Psoas muscle (tissue), 8 donors: Measurements from ENCODE around the gene GPNMB. TPM values are rescaled to one million over a fixed set of nuclear protein-coding genes. Genes with fewer than 3 reads are reported as not detected.

Experiments
- ATAC-seq, 4 donors: fragments of 200-7000 bp; cut with Tn5 transposase; one replicate each; pipeline ENCODE4 v1.9.1; 2020; ENCODE audit warnings: moderate library complexity in 3 of 4, mild to moderate bottlenecking in 2 of 4
- DNase-seq, 2 donors: peaks; one replicate each; pipeline ENCODE4 v3.0.0-alpha.2; 2020
- H3K27ac ChIP-seq: fragments of 200-600 bp; one replicate; pipeline ENCODE4 v1.8.0; 2022
- H3K27me3 ChIP-seq, 3 donors: fragments of 200-600 bp in 1 of 3; one replicate each; pipeline versions ENCODE4 v1.6.1 to v1.8.0; 2013 to 2022; ENCODE audit warnings: low read length in 2 of 3, mild to moderate bottlenecking in 2 of 3, moderate library complexity in 1 of 3; ENCODE audit not compliant: insufficient read depth in 3 of 3
- H3K36me3 ChIP-seq, 2 donors: fragments of 200-600 bp in 1 of 2; one replicate each; pipeline versions ENCODE4 v1.6.1 to v1.8.0; 2013 to 2022; ENCODE audit warnings: low read depth in 1 of 2, mild to moderate bottlenecking in 1 of 2, moderate library complexity in 1 of 2; ENCODE audit not compliant: insufficient read depth in 1 of 2
- H3K4me1 ChIP-seq: fragments of 200-600 bp; one replicate; pipeline ENCODE4 v1.8.0; 2022
- H3K4me3 ChIP-seq: fragments of 200-600 bp; one replicate; pipeline ENCODE4 v1.8.0; 2022; ENCODE audit warnings: mild to moderate bottlenecking
- H3K9me3 ChIP-seq: fragments of 200-600 bp; one replicate; pipeline ENCODE4 v1.8.0; 2022
- WGBS, 3 donors: extraction: QIAGEN DNeasy Blood & Tissue Kit; methylation state at CpG; one replicate each; pipeline versions ENCODE4 v1.1.6 to v1.1.7; 2013; 5-methylcytosine and 5-hydroxymethylcytosine counted together
- intact Hi-C, 2 donors: fragments of 100-400 bp; cut with DNase I; formaldehyde crosslinking; loops; one replicate each; pipeline versions ENCODE4 v1.11.0 to v1.14.2; 2022
- polyA plus RNA-seq, 3 donors: library from polyadenylated mRNA; stranded (reverse); fragments of 200-250 nt; gene quantifications; one replicate each; pipeline ENCODE4 v1.2.3, GENCODE V29; 2013
- total RNA-seq, 4 donors: library from RNA; stranded (reverse); fragmentation: NEBNext Ultra II Directional in 2 of 4; extraction: Animal tissue kit (Norgen Biotek cat#: 25700) in 2 of 4; gene quantifications; one replicate each; pipeline versions ENCODE4 v1.2.1 to v1.2.4, GENCODE V29; 2021 to 2023
- TF ChIP-seq, protein P1 (sequence below): fragments of 200-600 bp; IDR thresholded peaks from one replicate; pipeline ENCODE4 v1.8.0; 2022; ENCODE audit warnings: antibody characterized with exemption
- donor health status: healthy with polysubstance abuse.
- donor health status: DM: no; HTN: no; CAD: no; lungs with moderate emphysema.
- donor health status: Bipolar disorder and iron deficiency.
- donor health status: healthy.
- donor health status: DM: yes; HTN: yes; CAD: no.
- donor health status: DM: no; HTN: no; CAD: no.
- donor health status: DM: no; HTN: no; CAD: no.
- donor health status: DM: yes; HTN: yes; CAD: no.

The GPNMB gene
- total and polyA plus RNA-seq, 7 donors, result 4.3 to 24.9 (median 11.2) TPM

DNA sequence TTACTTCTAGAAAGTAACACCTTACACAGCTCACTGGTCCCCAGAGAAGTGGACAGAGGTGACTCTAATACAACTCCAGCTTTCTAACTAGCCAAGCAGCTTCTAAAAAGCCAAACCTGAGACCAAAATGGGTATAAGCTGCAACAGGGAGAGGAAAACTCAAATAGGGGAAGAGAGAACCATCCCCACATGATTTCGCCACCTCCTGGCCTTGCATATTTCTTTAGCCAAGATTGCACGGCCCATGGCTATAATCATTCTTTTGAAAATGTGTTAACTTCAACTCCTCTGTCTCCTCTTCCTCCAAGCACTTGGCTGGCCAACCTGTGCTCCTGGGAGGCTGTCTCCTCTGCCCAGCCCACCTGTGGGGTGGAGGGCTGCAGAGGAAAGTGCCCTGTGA lies 36.1 kb upstream of the GPNMB start:
- no peaks in the 10 kb centered on the region for H3K9me3 ChIP-seq
- TF ChIP-seq, protein P1, sequence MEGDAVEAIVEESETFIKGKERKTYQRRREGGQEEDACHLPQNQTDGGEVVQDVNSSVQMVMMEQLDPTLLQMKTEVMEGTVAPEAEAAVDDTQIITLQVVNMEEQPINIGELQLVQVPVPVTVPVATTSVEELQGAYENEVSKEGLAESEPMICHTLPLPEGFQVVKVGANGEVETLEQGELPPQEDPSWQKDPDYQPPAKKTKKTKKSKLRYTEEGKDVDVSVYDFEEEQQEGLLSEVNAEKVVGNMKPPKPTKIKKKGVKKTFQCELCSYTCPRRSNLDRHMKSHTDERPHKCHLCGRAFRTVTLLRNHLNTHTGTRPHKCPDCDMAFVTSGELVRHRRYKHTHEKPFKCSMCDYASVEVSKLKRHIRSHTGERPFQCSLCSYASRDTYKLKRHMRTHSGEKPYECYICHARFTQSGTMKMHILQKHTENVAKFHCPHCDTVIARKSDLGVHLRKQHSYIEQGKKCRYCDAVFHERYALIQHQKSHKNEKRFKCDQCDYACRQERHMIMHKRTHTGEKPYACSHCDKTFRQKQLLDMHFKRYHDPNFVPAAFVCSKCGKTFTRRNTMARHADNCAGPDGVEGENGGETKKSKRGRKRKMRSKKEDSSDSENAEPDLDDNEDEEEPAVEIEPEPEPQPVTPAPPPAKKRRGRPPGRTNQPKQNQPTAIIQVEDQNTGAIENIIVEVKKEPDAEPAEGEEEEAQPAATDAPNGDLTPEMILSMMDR, result no peak
- H3K27me3 ChIP-seq, result peaks cover 0 to 3% (median 0%) of the 10 kb centered on the region in 3 donors
- no peak overlapping the region for H3K27ac ChIP-seq
- DNase-seq (no peak), ATAC-seq (no peak)
- intact Hi-C loops, result no loop called here
- 65 to 85% (median 84%) methylated on average over 2 of the region's 2 CpGs for WGBS, 3 donors
- H3K4me1 ChIP-seq, result no peaks in the 10 kb centered on the region
- H3K4me3 ChIP-seq, result no peak overlapping the region
- no peaks in the 10 kb centered on the region for H3K36me3 ChIP-seq

DNA sequence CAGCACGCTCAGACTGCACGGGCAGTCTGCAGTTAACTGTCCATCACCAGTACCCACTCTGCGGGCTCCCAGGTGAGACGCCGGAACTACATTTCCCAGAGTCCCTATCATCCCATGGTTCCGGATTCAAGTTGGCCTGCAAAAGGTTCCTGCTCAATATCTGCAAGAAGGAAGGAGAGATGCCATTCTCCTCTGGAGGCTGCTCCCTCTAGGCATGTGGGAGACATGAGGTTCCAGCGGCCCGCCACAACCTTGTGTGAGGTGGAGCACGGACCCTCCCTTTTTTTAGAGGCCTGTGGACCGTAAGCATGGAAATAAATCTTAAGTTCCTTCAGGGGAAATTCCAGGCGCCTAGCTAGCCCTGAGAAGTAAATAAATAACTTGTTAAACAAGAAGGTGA lies 35.0 kb upstream of the GPNMB start:
- H3K36me3 ChIP-seq, result no peaks in the 10 kb centered on the region
- peaks cover 0 to 3% (median 0%) of the 10 kb centered on the region in 3 donors for H3K27me3 ChIP-seq
- no peaks in the 10 kb centered on the region for H3K4me1 ChIP-seq
- no peak overlapping the region for H3K4me3 ChIP-seq
- TF ChIP-seq, protein P1, result no peak
- 72 to 79% (median 73%) methylated on average over 11 of the region's 11 CpGs for WGBS, 3 donors
- no peak for DNase-seq
- no peaks in the 10 kb centered on the region for H3K9me3 ChIP-seq
- H3K27ac ChIP-seq, result no peak overlapping the region
- intact Hi-C loops, result no loop called here
- no peak for ATAC-seq

GRCh38 chr7:23212395-23212794 lies 34.2 kb upstream of the GPNMB start:
- 72 to 79% (median 79%) methylated on average over 2 of the region's 2 CpGs for WGBS, 3 donors
- no peak for ATAC-seq
- intact Hi-C loops, result no loop called here
- TF ChIP-seq, protein P1, result no peak
- DNase-seq, result no peak
- H3K36me3 ChIP-seq, result no peaks in the 10 kb centered on the region
- H3K4me1 ChIP-seq, result no peaks in the 10 kb centered on the region
- H3K4me3 ChIP-seq, result no peak overlapping the region
- H3K9me3 ChIP-seq, result no peaks in the 10 kb centered on the region
- H3K27me3 ChIP-seq, result peaks cover 0 to 3% (median 0%) of the 10 kb centered on the region in 3 donors
- no peak overlapping the region for H3K27ac ChIP-seq

GRCh38 chr7:23212841-23213240 lies 33.7 kb upstream of the GPNMB start:
- DNase-seq (no peak), ATAC-seq (no peak)
- intact Hi-C loops, result no loop called here
- TF ChIP-seq, protein P1, result no peak
- Histone ChIP-seq H3K27me3 (peaks cover 0 to 3% (median 0%) of the 10 kb centered on the region in 3 donors), H3K4me1 (no peaks in the 10 kb centered on the region), H3K9me3 (no peaks in the 10 kb centered on the region), H3K27ac (no peak overlapping the region), H3K36me3 (no peaks in the 10 kb centered on the region), H3K4me3 (no peak overlapping the region)
- WGBS, 3 donors, result 83 to 91% (median 88%) methylated on average over 4 of the region's 4 CpGs

GRCh38 chr7:23213755-23214154 lies 32.8 kb upstream of the GPNMB start:
- no peaks in the 10 kb centered on the region for H3K36me3 ChIP-seq
- TF ChIP-seq, protein P1, result no peak
- WGBS, 3 donors, result 94 to 97% (median 96%) methylated on average over 11 of the region's 11 CpGs
- H3K27me3 ChIP-seq, result peaks cover 0 to 3% (median 0%) of the 10 kb centered on the region in 3 donors
- H3K4me1 ChIP-seq, result no peaks in the 10 kb centered on the region
- H3K4me3 ChIP-seq, result no peak overlapping the region
- intact Hi-C loops, result no loop called here
- no peak for ATAC-seq
- H3K27ac ChIP-seq, result no peak overlapping the region
- H3K9me3 ChIP-seq, result no peaks in the 10 kb centered on the region
- no peak for DNase-seq
